Measurements from ENCODE around the gene ZFP62.

The ZFP62 gene

DNA sequence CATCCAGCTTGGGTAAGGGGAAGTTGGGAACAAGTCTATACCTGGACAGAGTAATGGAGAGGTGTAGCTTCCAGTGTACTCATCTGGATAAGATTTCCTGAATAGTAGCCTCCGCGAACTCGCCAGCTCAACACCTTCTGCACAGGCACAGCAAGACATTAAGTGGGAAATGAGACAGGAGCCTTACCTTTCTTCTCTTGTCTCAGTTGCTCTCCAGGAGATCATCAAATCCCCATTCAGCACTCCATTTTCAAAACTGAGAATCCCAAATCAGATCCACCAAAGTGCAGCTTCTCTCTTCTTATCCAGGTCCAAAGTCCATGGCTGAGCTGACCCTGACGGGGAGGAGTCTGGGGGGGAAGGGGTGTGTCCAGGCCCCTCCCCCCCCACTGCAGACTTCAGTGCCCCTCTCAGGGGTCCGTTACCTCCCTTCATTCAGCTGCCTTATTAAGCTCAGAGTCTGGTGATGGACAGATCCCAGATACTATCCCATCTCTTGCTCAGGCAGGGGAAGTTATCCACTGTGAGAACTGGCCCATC, 52.5 kb downstream of the ZFP62 start:
- peak in 1 of 2 experiments; percentile 19 for DNase-seq

DNA sequence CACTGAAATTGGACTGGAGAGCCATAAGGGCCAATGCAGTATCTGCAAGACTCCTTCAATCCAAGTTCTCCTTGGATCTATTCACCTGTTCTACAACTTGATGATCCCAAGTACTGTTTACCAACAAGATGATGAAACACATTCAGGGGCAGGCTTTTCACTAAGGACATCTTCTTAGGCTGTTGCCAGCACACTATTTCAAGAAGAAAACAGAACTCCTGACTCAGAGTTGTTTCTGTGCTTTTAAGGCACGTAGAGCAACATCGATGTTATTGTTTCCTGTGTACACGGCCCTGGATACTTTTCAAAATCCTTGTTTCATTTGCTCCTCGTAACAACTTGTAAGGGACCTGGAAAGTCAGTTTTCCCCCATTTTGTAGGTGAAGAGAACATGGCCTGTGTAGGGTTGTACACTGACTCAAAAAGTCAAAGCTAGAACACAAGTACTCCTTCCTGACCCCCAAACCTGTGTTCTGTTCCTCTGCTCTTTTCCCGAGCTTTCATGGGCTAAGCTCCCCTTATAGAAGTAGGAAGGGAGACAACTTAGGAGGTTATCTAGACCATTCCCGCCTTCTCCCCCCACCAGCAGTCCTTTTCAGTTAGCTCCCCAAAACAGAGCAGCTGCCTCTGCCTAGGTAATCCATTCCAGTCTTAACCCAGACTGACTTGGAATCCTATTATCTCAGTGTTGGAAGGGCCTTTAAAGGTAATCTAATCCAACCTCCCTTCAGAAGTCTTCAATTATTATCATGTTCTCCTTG, 53.2 kb downstream of the ZFP62 start:
- DNase-seq: no peak

DNA sequence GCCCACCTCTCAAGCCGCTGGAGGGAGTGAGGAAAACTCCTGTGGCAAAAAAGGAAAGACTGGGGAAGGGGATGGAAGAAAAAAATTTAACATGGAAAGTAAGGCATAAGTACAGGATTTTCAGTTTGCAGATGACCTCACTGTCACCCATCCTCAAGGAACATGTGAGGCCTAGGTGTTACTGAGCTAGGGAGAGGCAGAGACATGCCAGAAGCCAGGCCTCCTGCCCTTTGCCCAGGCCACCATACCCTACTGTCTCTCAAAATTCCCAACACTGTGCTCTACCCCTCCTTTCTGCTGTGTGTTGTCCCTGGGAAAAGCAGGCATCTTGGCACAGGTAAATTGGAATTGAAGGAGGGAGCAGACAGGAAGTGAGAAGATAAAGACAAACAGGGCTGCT, 54.0 kb downstream of the ZFP62 start:
- no peak for DNase-seq

DNA sequence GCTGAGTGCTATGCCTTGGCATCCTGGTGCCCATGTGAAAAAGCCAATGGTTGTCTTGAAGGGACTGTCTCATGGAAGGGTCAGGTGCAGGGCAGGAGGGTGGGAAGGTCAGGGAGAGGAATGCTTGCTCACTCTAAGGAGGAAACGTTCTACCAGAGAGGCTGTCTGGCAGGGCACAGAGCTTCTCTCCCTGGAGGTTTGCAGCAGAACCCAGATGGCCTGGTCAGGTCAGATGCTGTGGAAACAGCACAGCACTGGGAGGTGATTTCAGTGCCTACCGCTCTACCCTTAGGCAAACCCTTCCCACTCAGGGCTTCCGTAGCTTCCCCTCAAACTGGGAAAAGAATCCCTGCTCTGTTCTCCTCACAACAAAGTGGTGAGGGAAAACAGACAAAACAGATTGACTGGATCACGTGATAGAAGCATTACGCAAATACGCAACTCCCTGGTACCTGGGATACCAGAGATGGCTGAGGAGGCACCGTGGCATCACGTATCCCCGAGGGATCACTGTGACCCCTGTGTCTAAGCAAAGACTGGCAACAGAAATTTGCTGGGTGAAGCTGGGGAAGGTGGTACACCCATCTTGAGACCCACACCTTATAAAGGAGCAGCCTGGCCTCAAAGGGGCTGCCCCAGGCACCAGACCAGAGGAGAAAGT, 54.6 kb downstream of the ZFP62 start:
- peak in 1 of 2 experiments; percentile 46 for DNase-seq

DNA sequence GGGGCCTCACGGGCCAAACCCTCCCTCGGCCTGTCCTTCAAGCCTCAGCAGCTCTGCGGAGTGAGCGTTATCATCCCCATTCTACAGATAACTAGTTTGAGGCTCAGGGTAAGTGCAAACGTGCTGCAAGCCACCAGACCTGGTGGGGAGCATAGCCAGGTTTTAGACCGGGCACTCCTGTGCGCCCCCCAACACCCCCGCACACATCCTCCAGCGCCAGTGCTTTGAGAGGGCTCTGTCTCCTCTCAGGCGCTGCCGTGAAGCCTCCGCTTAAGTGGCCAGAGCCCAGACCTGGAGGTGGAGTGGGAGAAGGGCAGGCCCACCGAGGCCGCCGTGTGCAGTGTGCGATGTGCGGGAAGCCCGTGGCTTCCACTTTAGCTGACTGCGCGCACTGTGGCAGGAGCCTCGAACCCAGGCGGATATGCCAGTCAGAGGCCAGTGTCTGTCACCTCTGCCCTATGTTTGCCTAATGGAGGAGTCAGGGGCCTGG, 56.9 kb downstream of the ZFP62 start:
- no peak for DNase-seq

DNA sequence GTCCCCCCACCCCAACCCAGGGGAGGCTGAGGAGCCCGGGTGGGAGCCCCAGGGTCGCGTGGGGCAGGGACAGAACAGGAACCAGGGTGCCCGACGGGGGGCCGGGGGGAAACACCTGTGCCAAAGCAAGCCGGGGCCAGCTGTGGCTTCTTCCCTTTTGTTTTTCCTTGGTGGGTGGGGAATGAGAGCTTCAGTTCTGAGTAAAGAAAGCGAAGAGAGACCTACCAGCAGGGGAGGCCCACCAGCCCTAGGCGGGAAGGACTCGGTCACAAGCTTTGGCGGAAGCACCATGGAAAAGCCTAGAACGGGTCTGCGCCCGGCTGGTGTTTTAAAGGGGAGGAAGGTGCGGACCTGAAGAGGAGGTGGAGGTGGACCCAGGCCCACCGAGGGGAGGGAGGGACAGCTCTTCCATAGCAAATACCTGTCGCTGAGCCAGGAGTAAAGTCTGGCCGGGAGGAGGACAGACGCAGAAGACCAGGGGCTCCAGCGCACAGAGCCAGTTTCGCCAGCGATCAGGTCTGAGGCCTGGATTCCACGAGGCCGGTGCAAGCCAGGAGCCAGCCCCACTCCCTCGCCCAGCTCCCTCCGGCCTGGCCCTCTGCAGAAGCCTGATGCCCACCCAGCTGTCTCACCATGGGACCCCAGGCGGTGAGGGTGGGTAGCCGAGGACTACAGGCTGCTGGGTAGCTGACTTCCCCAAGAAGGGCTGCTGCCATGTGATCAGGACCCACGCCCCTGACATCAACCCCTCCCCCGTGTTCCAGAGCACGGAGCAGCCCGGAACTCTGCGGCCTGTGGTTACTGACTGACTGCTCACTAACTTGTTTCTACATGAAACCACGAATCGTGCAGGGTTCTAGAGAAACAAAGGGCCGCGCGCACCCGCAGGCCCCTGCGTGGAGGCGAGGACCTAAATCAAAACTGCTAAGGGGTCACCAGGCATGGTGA, 57.6 kb downstream of the ZFP62 start:
- peak in 1 of 2 experiments; percentile 6 for DNase-seq

DNA sequence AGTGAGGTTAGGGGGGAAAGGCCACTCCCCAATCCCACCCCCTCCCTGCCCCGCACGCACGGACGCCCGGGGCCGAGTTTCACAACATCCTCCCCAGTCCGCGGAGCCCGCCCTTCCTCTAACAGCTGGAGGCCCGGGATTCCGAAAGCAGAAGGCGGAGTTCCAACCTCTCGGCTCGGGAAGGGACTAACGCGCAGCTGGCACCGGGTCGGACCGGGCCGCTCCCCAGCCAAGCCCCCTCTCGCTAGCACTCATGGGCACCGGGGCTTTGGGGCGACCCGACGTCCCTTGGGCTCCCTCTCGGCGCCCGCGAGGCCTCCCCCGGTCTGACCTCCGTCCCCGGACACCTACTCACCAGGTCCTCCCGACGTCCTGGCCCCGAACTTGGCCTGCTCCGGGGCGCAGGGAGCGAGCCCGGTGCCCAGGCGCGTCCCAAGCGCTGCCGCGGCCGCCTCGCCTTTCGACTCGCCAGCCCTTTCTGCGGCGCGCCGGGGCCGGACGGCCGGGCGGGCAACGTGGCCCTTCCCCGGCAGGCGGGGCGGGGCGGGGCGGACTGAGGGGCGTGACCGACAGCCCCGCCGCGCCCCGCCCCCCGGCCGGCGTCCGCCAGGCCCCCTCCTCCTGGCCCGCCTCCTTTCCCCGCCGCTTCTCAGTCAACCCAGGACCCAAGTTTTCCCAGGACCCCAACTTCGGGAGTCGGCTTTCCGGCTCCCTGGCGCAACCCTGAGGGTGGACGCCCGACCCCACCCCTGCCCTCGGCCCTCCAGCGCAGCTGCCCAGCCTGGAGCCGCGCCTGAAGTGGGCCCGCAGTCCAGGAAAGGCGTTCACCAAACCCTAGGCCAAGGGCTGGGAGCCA, 58.5 kb downstream of the ZFP62 start, which contains the start of gene MGAT1:
TSS of gene MGAT1 (minus strand) at position 482 of the 856 bp plus-strand sequence. CDS start 9,835 bp downstream, outside the sequence.
- peak in 1 of 2 experiments; percentile 60 for DNase-seq

DNA sequence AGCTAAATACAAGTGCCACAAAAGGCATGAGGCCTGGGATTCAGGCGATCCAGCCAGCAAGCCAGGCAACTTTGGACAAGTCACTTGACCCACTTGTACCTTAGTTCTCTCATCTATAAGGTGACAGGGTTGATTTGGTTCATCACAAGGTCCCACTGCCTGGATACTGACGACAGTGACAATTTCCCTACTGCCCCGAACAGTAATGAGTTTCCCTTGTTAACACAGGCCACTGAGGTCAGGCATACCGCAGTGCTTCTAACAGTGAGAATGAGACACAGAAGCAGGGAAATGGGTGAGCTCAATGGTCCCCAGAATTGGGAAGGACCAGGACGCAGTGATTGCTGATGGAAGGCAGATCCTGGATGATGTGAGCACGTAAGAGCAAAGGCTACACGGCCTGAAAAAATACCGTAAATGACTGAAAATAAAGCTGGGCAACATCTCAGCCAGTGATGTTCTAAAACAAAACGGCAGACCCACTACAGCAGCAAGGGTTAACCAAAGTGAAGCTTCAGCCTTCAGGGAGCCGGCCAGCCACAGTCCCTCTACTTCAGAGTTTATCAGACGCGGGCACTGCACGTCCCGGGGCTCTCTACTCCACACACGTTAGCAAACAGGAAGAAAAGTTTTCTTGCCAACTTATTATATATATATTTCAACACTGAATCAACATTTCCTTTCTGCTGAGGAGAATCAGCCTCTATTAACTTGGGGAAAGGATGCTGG, 59.3 kb downstream of the ZFP62 start:
- no peak for DNase-seq

DNA sequence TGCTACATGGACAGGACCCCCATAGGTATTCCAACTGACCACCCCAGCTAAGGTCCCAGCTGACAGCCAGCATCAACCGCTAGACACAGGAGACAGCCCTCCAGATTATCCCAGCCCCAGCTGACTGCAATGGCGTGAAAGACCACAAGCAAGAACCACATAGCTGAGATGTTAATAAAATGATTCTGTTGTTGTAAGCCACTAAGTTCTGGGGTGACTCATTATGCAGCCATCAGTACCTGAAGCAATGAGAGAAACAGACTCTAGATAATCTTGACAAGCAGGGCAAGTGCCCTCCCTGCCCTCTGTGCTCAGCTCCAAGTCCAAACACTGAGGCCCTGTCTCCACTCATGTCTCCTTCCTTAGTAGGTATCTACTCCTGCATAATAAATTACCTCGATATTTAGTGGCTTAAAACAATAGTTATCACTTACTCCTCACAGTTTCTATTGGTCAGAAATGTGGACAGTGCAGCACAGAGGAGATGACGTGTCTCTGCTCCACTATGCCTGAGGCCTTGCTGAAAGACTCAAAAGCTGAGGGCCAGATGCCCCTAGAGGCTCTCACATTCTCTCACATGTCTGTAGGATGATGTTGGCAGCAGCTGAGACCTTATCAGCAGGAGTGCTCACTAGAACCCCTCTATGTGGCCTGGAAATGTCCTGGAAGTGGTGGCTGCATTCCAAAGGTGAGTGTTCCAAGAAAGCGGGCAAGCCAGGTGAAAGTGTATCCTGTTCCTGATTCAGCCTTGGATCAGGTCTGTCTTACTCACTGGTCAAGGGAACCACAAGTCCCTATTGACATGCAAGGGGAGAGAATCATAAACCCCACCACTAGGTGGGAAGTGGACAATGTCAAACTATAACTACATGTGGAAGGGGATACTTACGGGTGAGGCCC, 60.9 kb downstream of the ZFP62 start:
- DNase-seq: no peak

DNA sequence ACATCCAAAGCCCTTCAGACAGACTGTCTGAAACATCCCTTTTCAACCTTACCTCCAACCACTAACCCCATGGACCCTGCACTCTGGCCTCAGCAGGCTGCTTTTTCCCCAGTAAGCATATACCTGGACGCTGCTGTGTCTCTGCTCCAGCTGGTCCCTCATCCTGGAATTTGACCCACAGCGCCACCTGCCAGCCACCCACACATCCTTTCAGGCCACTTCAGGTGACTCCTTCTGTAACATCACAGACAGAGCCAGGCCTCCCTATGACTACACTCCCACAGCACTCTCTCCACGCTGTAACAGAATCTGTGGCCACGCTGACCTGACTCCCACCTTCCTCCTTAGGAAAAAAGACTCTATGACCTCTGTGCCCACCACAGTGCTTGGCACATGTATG, 61.9 kb downstream of the ZFP62 start:
- peak; percentile 18 to 35 for DNase-seq

DNA sequence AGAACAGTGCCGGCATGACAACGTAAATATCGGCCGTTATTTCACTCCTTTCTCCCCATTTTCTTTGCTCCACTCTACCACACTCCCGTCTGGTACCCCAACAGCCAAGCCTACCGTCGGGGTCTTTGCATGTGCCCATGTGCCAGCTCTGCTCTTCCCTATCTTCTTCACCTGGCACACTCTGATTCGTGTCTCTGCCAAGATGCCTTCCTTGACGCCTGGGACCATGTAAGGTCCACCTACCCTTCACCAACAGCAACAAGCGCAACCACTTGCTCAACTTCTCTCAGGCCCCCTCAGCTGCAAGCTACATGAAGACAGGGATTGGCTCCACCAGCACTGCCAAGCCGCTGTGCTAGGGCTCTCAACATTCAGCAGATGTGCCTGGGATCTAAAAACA, 62.9 kb downstream of the ZFP62 start:
- DNase-seq: no peak

Measured in NCI-H526 (cell line).